H1 (cell line): Measurements from ENCODE around the gene HS2ST1. TPM values are rescaled to one million over a fixed set of nuclear protein-coding genes. Genes with fewer than 3 reads are reported as not detected.

ENCODE experiments used
- CTCF ChIA-PET: fragments of 300-600 bp; sonication (Branson Sonifier 250); formaldehyde crosslinking; loops from one replicate; lab custom pipeline; 2021; ENCODE audit not compliant: partially characterized antibody; lab: Charles Lee
- POLR2A ChIA-PET: fragments of 300-600 bp; sonication (Branson Sonifier 250); formaldehyde crosslinking; loops from one replicate; lab custom pipeline; 2021; ENCODE audit warnings: inconsistent platforms; ENCODE audit not compliant: partially characterized antibody; lab: Charles Lee
- DNase-seq, 2 experiments: peaks; one replicate each; pipeline versions ENCODE4 v3.0.0 to v3.0.0-alpha.2; 2010 to 2022; ENCODE audit warnings: low spot score in 2 of 2, low read depth in 1 of 2, mixed read lengths in 1 of 2
- FAIRE-seq: peaks from 2 replicates; lab custom pipeline; 2011; peaks lifted over from hg19 to GRCh38; lab: Jason Lieb, UNC
- H2AFZ ChIP-seq: 2 replicates; pipeline ENCODE4 v1.8.1; 2012; ENCODE audit warnings: low read length, inconsistent platforms
- H2AK5ac ChIP-seq: 2 replicates; pipeline ENCODE4 v1.6.1; 2013; ENCODE audit warnings: low read depth, low read length
- H2BK120ac ChIP-seq: replicated peaks from 2 replicates; pipeline ENCODE3; 2013; ENCODE audit warnings: low read depth, low read length, inconsistent platforms
- H2BK12ac ChIP-seq: 2 replicates; pipeline ENCODE4 v1.6.1; 2013; ENCODE audit warnings: low read depth, low read length
- H2BK15ac ChIP-seq: 2 replicates; pipeline ENCODE4 v1.6.1; 2013; ENCODE audit warnings: low read length
- H2BK20ac ChIP-seq: 2 replicates; pipeline ENCODE4 v1.6.1; 2013; ENCODE audit warnings: low read length
- H2BK5ac ChIP-seq: 2 replicates; pipeline ENCODE4 v1.6.1; 2013; ENCODE audit warnings: low read depth, low read length
- H3K14ac ChIP-seq: 2 replicates; pipeline ENCODE4 v1.6.1; 2013; ENCODE audit warnings: inconsistent platforms; ENCODE audit not compliant: insufficient read length
- H3K18ac ChIP-seq: 2 replicates; pipeline ENCODE4 v1.6.1; 2013; ENCODE audit warnings: low read length; ENCODE audit errors: extremely low read depth
- H3K23ac ChIP-seq: 2 replicates; pipeline ENCODE4 v1.6.1; 2013; ENCODE audit warnings: inconsistent platforms; ENCODE audit not compliant: insufficient read length
- H3K23me2 ChIP-seq: 2 replicates; pipeline ENCODE4 v1.6.1; 2013; ENCODE audit warnings: low read depth, low read length
- H3K27ac ChIP-seq: 2 replicates; pipeline ENCODE4 v1.6.1; 2011; ENCODE audit warnings: low read depth, low read length, inconsistent platforms
- H3K27me3 ChIP-seq, 4 experiments: replicated peaks in 1 of 4; 1 replicate in 1 of 4; 2 replicates in 3 of 4; pipeline versions ENCODE4 v1.6.1 to v1.8.1; 2011 to 2013; ENCODE audit warnings: low read length in 3 of 4, mild to moderate bottlenecking in 3 of 4, inconsistent platforms in 2 of 4, mixed read lengths in 2 of 4, moderate library complexity in 1 of 4; ENCODE audit not compliant: control insufficient read depth in 3 of 4, insufficient read depth in 3 of 4; ENCODE audit errors: extremely low read depth in 1 of 4
- H3K36me3 ChIP-seq, 4 experiments: 2 replicates each; pipeline versions ENCODE4 v1.6.1 to v1.8.1; 2011 to 2013; ENCODE audit warnings: mild to moderate bottlenecking in 4 of 4, low read length in 3 of 4, moderate library complexity in 2 of 4, control low read depth in 1 of 4, inconsistent platforms in 1 of 4; ENCODE audit not compliant: insufficient read depth in 4 of 4, control insufficient read depth in 2 of 4
- H3K4ac ChIP-seq: replicated peaks from 2 replicates; pipeline ENCODE3; 2013; ENCODE audit warnings: low read length, low read depth, mixed read lengths, inconsistent platforms; ENCODE audit not compliant: insufficient read length
- H3K4me1 ChIP-seq, 4 experiments: replicated peaks in 1 of 4; 1 replicate in 1 of 4; 2 replicates in 3 of 4; pipeline versions ENCODE4 v1.6.1 to v1.8.1; 2011 to 2013; ENCODE audit warnings: low read length in 3 of 4, inconsistent platforms in 2 of 4, mixed read lengths in 1 of 4; ENCODE audit not compliant: insufficient read depth in 4 of 4, control insufficient read depth in 3 of 4
- H3K4me2 ChIP-seq, 2 experiments: 2 replicates each; pipeline versions ENCODE4 v1.6.1 to v1.8.1; 2011 to 2013; ENCODE audit warnings: low read depth in 2 of 2, low read length in 2 of 2, control low read depth in 1 of 2, inconsistent platforms in 1 of 2, mild to moderate bottlenecking in 1 of 2; ENCODE audit not compliant: insufficient read depth in 1 of 2
- H3K4me3 ChIP-seq, 4 experiments: fragments of 200-600, 300-600 bp in 1 of 4; sonication (generic), shearing (Covaris generic), sonication (Bioruptor Twin) in 1 of 4; 2 replicates each; pipeline versions ENCODE4 v1.5.1 to v1.8.1; 2011 to 2016; ENCODE audit warnings: low read length in 4 of 4, low read depth in 3 of 4, control low read depth in 2 of 4, inconsistent platforms in 2 of 4, mild to moderate bottlenecking in 2 of 4, mixed read lengths in 1 of 4, moderate library complexity in 1 of 4; ENCODE audit not compliant: insufficient read depth in 2 of 4; ENCODE audit errors: extremely low read depth in 1 of 4
- H3K56ac ChIP-seq: replicated peaks from 2 replicates; pipeline ENCODE3; 2013; ENCODE audit warnings: low read depth, mild to moderate bottlenecking, mixed read lengths, low read length, inconsistent platforms; ENCODE audit not compliant: insufficient read length
- H3K79me1 ChIP-seq: 2 replicates; pipeline ENCODE4 v1.6.1; 2013; ENCODE audit warnings: low read depth, low read length, control low read depth
- H3K79me2 ChIP-seq, 2 experiments: 2 replicates each; pipeline versions ENCODE4 v1.6.1 to v1.8.1; 2012 to 2013; ENCODE audit warnings: low read length in 2 of 2, mild to moderate bottlenecking in 2 of 2, inconsistent platforms in 1 of 2; ENCODE audit not compliant: insufficient read depth in 2 of 2, control insufficient read depth in 1 of 2
- H3K9ac ChIP-seq, 4 experiments: replicated peaks in 1 of 4; 1 replicate in 1 of 4; 2 replicates in 3 of 4; pipeline versions ENCODE4 v1.6.1 to v1.8.1; 2011 to 2013; ENCODE audit warnings: low read depth in 3 of 4, low read length in 3 of 4, control low read depth in 2 of 4, mild to moderate bottlenecking in 2 of 4, moderate library complexity in 2 of 4, inconsistent platforms in 1 of 4; ENCODE audit errors: extremely low read depth in 1 of 4
- H3K9me3 ChIP-seq, 2 experiments: 2 replicates each; pipeline versions ENCODE4 v1.6.1 to v1.8.1; 2012 to 2013; ENCODE audit warnings: mild to moderate bottlenecking in 2 of 2, moderate library complexity in 2 of 2, control low read depth in 1 of 2, inconsistent platforms in 1 of 2, low read depth in 1 of 2, low read length in 1 of 2, mixed read lengths in 1 of 2; ENCODE audit not compliant: insufficient read depth in 2 of 2
- H4K20me1 ChIP-seq, 2 experiments: replicated peaks in 1 of 2; 2 replicates each; pipeline versions ENCODE3 to v1.8.1; 2011 to 2013; ENCODE audit warnings: inconsistent platforms in 2 of 2, low read length in 2 of 2, mild to moderate bottlenecking in 1 of 2; ENCODE audit not compliant: insufficient read depth in 2 of 2, control insufficient read depth in 1 of 2
- H4K5ac ChIP-seq: 2 replicates; pipeline ENCODE4 v1.6.1; 2013; ENCODE audit warnings: low read length, low read depth, mixed read lengths, inconsistent platforms; ENCODE audit not compliant: insufficient read length
- H4K8ac ChIP-seq: 2 replicates; pipeline ENCODE4 v1.8.0; 2013; ENCODE audit warnings: mild to moderate bottlenecking, moderate library complexity, low read length, inconsistent platforms; ENCODE audit not compliant: insufficient read depth; ENCODE audit errors: extremely low read depth
- H4K91ac ChIP-seq: replicated peaks from 2 replicates; pipeline ENCODE3; 2013; ENCODE audit warnings: low read length, mixed read lengths, inconsistent platforms; ENCODE audit not compliant: insufficient read length
- ATF3 ChIP-seq: IDR thresholded peaks from 2 replicates; pipeline ENCODE4 v1.6.1; 2011; ENCODE audit warnings: low read depth, mild to moderate bottlenecking, low read length; ENCODE audit not compliant: insufficient read depth
- CHD2 ChIP-seq: IDR thresholded peaks from 2 replicates; pipeline ENCODE4 v1.6.1; 2012; ENCODE audit warnings: low read length, improper control_type of control experiment
- KDM5A ChIP-seq: fragments of 200-600 bp; IDR thresholded peaks from 2 replicates; pipeline ENCODE4 v1.7.1; 2012; ENCODE audit warnings: mild to moderate bottlenecking, low read length, inconsistent platforms, mixed read lengths
- MAFK ChIP-seq: IDR thresholded peaks from 2 replicates; pipeline ENCODE4 v1.6.1; 2012; ENCODE audit warnings: low read depth, mild to moderate bottlenecking, improper control_type of control experiment, low read length
- NRF1 ChIP-seq: IDR thresholded peaks from 2 replicates; pipeline ENCODE4 v1.6.1; 2011; ENCODE audit warnings: mild to moderate bottlenecking, low read depth, low read length, improper control_type of control experiment
- RAD21 ChIP-seq, 2 experiments: IDR thresholded peaks in 1 of 2; conservative IDR thresholded peaks in 1 of 2; 2 replicates each; pipeline ENCODE4 v1.6.1; 2011; ENCODE audit warnings: low read depth in 2 of 2, low read length in 2 of 2, improper control_type of control experiment in 1 of 2, inconsistent platforms in 1 of 2, mild to moderate bottlenecking in 1 of 2, moderate library complexity in 1 of 2
- SRF ChIP-seq: IDR thresholded peaks from 2 replicates; pipeline ENCODE4 v1.6.1; 2011; ENCODE audit warnings: mild to moderate bottlenecking, low read depth, low read length, moderate library complexity
- WGBS, 2 experiments: shearing (Covaris generic) in 1 of 2; methylation state at CpG; one replicate each; pipeline versions ENCODE4 v1.1.6 to v1.1.7; 2013 to 2015; ENCODE audit warnings: low lambda C conversion rate in 2 of 2, mixed read lengths in 2 of 2, inconsistent platforms in 1 of 2, low coverage in 1 of 2, missing lambda C conversion rate in 1 of 2; ENCODE audit not compliant: insufficient replicate concordance in 2 of 2, insufficient coverage in 1 of 2, insufficient read length in 1 of 2; ENCODE audit errors: extremely low coverage in 1 of 2, missing lambda C conversion rate in 1 of 2; 5-methylcytosine and 5-hydroxymethylcytosine counted together
- polyA plus RNA-seq, 7 experiments: library from polyadenylated mRNA; depleted of rRNA in 3 of 7; stranded (reverse) in 5 of 7; unstranded in 2 of 7; fragments of >200 nt in 5 of 7; fragments of 200-250 nt in 2 of 7; gene quantifications; 1 replicate in 5 of 7; 2 replicates in 1 of 7; 4 replicates in 1 of 7; pipeline versions ENCODE4 v1.2.1 to v1.2.3, GENCODE V29; 2011 to 2013; ENCODE audit warnings: missing spikeins in 2 of 7, mixed read lengths in 2 of 7
- total RNA-seq: library from RNA; stranded (reverse); fragmentation: NEBNext Ultra II Directional; extraction: Animal tissue kit (Norgen Biotek cat#: 25700); gene quantifications from 2 replicates; pipeline ENCODE4 v1.2.1, GENCODE V29; 2021
- TF ChIP-seq, protein P1 (sequence below), 3 experiments: IDR thresholded peaks; 1 replicate in 2 of 3; 2 replicates in 1 of 3; pipeline versions ENCODE4 v1.5.1 to v1.6.1; 2011; ENCODE audit warnings: low read length in 3 of 3, mild to moderate bottlenecking in 3 of 3, inconsistent platforms in 2 of 3, low read depth in 1 of 3, moderate library complexity in 1 of 3; ENCODE audit not compliant: insufficient read depth in 1 of 3; ENCODE audit errors: control extremely low read depth in 1 of 3

Gene HS2ST1
- total and polyA plus RNA-seq, 2 of the 8 experiments (the other 6 are each of a cell fraction or from before 2014, with no cell fraction given) = 5.2 to 28.3 TPM

GRCh38 chr1:86906419-86906818 lies 8.0 kb upstream of the HS2ST1 start:
- CTCF ChIA-PET = no interaction called here
- Histone ChIP-seq H3K36me3 (peaks cover 5 to 32% (median 15%) of the 10 kb centered on the region in 4 experiments; a peak in 7 of 8 replicates), H3K56ac (no peak overlapping the region), H2BK120ac (no peak overlapping the region), H2BK20ac (no peak overlapping the region), H3K4me2 (no peak overlapping the region), H3K4me3 (no peak overlapping the region), H3K23me2 (no peaks in the 10 kb centered on the region), H3K27me3 (no peaks in the 10 kb centered on the region), H3K9ac (peak overlapping the region in 1 of 4 experiments; percentile 34; a peak in 1 of 7 replicates), H3K4ac (no peak overlapping the region), H4K8ac (no peak overlapping the region), H4K91ac (no peak overlapping the region), H3K9me3 (no peaks in the 10 kb centered on the region), H2AK5ac (no peak overlapping the region), H2BK5ac (no peak overlapping the region), H3K79me2 (peaks cover 21 to 98% of the 10 kb centered on the region in 2 experiments), H4K5ac (no peak overlapping the region), H3K79me1 (no peaks in the 10 kb centered on the region), H2AFZ (no peak overlapping the region), H3K18ac (no peak overlapping the region), H2BK12ac (no peak overlapping the region), H3K23ac (no peak overlapping the region), H3K27ac (no peak overlapping the region), H2BK15ac (no peak overlapping the region), H4K20me1 (peaks cover 7 to 13% of the 10 kb centered on the region in 2 experiments), H3K4me1 (no peaks in the 10 kb centered on the region; a peak in 1 of 7 replicates), H3K14ac (no peak overlapping the region)
- 87% methylated on average over 2 of the region's 2 CpGs; no CpG with 5 or more reads in 1 of the 2 experiments for WGBS, 2 experiments
- FAIRE-seq (no peak), DNase-seq (no peak)
- POLR2A ChIA-PET = no interaction called here
- TF ChIP-seq SRF (no peak), NRF1 (no peak), RAD21 (IDR thresholded peaks at IDR 0.05 in 1 of 2, conservative IDR thresholded peaks at IDR 0.05 in 1 of 2; ENCODE audit: low read depth in 2 of 2, low read length in 2 of 2) (no peak), MAFK (no peak), ATF3 (no peak), KDM5A (no peak), CHD2 (no peak)
- TF ChIP-seq, protein P1, sequence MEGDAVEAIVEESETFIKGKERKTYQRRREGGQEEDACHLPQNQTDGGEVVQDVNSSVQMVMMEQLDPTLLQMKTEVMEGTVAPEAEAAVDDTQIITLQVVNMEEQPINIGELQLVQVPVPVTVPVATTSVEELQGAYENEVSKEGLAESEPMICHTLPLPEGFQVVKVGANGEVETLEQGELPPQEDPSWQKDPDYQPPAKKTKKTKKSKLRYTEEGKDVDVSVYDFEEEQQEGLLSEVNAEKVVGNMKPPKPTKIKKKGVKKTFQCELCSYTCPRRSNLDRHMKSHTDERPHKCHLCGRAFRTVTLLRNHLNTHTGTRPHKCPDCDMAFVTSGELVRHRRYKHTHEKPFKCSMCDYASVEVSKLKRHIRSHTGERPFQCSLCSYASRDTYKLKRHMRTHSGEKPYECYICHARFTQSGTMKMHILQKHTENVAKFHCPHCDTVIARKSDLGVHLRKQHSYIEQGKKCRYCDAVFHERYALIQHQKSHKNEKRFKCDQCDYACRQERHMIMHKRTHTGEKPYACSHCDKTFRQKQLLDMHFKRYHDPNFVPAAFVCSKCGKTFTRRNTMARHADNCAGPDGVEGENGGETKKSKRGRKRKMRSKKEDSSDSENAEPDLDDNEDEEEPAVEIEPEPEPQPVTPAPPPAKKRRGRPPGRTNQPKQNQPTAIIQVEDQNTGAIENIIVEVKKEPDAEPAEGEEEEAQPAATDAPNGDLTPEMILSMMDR (IDR thresholded peaks at IDR 0.05; ENCODE audit: control extremely low read depth in 1 of 3, insufficient read depth in 1 of 3, low read depth in 1 of 3, low read length in 3 of 3) = no peak
